SU-DHL-6 (cell line): ENCODE data around the gene ZNF101.

Experiments
- EZH2phosphoT487 ChIP-seq: fragments of 200-600 bp; sonication (generic), shearing (Covaris generic); conservative IDR thresholded peaks from 2 replicates; pipeline ENCODE4 v1.6.1; 2018; ENCODE audit warnings: mild to moderate bottlenecking, antibody characterized with exemption, low read length, moderate library complexity, mixed read lengths
- TF ChIP-seq, protein P1 (sequence below): fragments of 200-600 bp; sonication (generic); IDR thresholded peaks from one replicate; pipeline ENCODE4 v1.5.1; 2017; ENCODE audit warnings: antibody characterized with exemption, mild to moderate bottlenecking, low read length, moderate library complexity; ENCODE audit not compliant: insufficient read depth, poor library complexity, severe bottlenecking

DNA sequence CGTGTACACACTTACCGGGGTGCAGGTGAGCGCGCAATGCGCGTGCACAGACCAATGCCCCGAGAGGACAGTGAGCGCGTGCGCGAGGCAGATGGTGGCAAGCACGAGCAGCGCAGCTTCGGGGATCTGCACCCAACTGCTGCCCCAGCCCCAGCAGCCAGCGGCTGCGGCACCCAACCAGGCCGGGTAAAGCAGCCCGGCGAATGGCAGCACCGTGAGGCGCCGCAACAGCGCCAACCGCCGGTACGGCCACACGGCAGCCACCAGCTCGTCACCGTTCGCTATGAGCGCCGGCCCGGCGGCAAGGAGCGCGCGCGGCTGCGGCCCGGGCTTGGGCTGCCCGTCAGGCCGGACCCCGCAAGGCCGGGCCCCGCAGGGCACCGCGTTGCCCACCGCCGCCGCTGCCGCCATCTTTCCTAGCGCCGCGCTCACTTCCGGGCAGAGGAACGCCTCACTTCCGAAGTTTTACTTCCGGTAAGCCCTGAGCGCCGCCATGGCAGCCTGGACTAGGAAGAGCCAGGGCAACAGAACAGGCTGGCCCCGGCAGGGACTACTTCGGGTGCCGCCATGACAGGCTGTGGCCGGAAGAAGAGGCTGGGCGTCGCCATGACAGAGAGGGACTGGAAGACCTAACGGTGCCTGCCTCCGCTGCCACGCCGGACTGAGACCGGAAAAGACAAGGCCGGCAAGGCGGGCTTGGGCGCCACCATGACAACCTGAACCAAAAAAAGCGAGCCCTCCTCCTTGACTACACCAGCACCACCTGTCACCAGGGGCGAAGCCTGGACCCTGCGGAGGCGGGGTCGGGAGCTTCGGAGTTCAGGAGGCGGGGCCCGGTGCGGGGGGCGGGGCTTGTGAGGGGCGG lies 5.2 kb upstream of the ZNF101 start, which contains the start of gene ATP13A1:
- TF ChIP-seq EZH2phosphoT487 = no peak
- TF ChIP-seq, protein P1, sequence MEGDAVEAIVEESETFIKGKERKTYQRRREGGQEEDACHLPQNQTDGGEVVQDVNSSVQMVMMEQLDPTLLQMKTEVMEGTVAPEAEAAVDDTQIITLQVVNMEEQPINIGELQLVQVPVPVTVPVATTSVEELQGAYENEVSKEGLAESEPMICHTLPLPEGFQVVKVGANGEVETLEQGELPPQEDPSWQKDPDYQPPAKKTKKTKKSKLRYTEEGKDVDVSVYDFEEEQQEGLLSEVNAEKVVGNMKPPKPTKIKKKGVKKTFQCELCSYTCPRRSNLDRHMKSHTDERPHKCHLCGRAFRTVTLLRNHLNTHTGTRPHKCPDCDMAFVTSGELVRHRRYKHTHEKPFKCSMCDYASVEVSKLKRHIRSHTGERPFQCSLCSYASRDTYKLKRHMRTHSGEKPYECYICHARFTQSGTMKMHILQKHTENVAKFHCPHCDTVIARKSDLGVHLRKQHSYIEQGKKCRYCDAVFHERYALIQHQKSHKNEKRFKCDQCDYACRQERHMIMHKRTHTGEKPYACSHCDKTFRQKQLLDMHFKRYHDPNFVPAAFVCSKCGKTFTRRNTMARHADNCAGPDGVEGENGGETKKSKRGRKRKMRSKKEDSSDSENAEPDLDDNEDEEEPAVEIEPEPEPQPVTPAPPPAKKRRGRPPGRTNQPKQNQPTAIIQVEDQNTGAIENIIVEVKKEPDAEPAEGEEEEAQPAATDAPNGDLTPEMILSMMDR = no peak
